SJCRH30 (cell line): ENCODE measurements around the gene TMEM44. TPM values are rescaled to one million over a fixed set of nuclear protein-coding genes. Genes with fewer than 3 reads are reported as not detected.
A peak's percentile ranks its signal among the peaks of the same experiment; 100 is the strongest.

ENCODE experiments used
- DNase-seq, 2 experiments: peaks; one replicate each; pipeline ENCODE4 v3.0.0-alpha.2; 2015 to 2020
- H3K27ac ChIP-seq: fragments of 250-450 bp; sonication (Bioruptor Pico); 2 replicates; pipeline ENCODE4 v1.5.1; 2020; ENCODE audit warnings: mild to moderate bottlenecking, moderate library complexity
- H3K27me3 ChIP-seq: fragments of 250-450 bp; sonication (Bioruptor Pico); 2 replicates; pipeline ENCODE4 v1.5.1; 2020; ENCODE audit warnings: mild to moderate bottlenecking, moderate library complexity
- H3K36me3 ChIP-seq: fragments of 250-450 bp; sonication (Bioruptor Pico); 2 replicates; pipeline ENCODE4 v1.5.1; 2020; ENCODE audit warnings: mild to moderate bottlenecking, moderate library complexity
- H3K4me1 ChIP-seq: fragments of 250-450 bp; sonication (Bioruptor Pico); 2 replicates; pipeline ENCODE4 v1.5.1; 2020; ENCODE audit warnings: mild to moderate bottlenecking, moderate library complexity
- H3K4me3 ChIP-seq: fragments of 250-450 bp; sonication (Bioruptor Pico); 2 replicates; pipeline ENCODE4 v1.5.1; 2020; ENCODE audit warnings: mild to moderate bottlenecking, moderate library complexity
- H3K9me3 ChIP-seq: fragments of 250-450 bp; sonication (Bioruptor Pico); replicated peaks from 2 replicates; pipeline ENCODE4 v1.5.1; 2020; ENCODE audit warnings: mild to moderate bottlenecking, moderate library complexity
- total RNA-seq: library from RNA; depleted of rRNA; stranded (reverse); fragments of >200 nt; shearing (Covaris generic); gene quantifications from 2 replicates; pipeline ENCODE4 v1.2.3, GENCODE V29; 2014

The TMEM44 gene
- total RNA-seq, 1 experiment from 2014 or later = 9.4 TPM

DNA sequence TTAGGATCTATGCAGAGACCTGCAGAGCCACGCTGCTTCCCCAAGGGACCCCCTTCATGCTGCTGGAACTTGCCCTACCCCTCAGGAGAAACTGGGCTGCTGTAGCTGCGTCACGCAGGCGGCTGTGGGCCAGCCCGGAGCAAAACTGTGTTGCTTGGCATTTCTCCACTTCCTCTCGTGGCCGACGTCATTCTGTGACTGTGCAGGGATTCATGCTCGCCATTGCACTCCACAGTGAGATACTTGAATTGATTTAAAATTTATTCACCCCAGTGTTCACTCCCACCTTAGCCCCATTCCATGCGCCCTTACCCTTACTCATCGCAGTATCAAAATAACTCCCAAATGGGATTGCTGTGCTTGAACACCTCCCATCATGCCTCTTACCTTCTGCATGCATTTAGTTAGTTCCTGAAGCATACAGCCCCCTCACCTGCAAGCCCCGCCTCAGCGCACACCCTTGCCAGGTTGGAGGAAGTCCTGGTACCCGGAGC is 45.7 kb downstream of the TMEM44 start:
- no peak overlapping the region for H3K4me3 ChIP-seq
- peaks cover 8% of the 10 kb centered on the region for H3K4me1 ChIP-seq
- no peak overlapping the region for H3K27ac ChIP-seq
- no peaks in the 10 kb centered on the region for H3K27me3 ChIP-seq
- no peaks in the 10 kb centered on the region for H3K9me3 ChIP-seq
- H3K36me3 ChIP-seq = peaks cover 2% of the 10 kb centered on the region; the same call in 1 of the 2 replicates
- DNase-seq = no peak

DNA sequence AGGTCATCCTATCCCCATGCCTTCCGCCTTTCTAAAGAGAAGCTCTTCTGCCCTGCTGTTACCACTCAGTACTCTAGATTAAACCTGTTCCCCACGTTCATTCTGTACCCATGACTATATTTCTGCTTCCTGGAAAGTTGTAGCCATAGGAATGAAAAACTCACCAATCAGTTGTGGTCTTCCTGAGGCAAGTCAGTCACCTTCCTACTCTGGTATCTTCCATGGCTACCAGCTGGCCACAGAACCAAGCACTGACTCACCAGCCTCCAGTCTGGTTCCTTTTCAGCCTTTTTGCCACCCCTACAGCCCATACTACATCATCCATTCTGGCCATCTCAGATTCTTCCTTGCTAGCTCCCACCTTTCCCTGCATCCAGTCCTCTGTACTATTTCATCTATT is 46.4 kb downstream of the TMEM44 start:
- Histone ChIP-seq H3K27me3 (no peaks in the 10 kb centered on the region), H3K36me3 (peaks cover 2% of the 10 kb centered on the region; the same call in 1 of the 2 replicates), H3K4me1 (peaks cover 4% of the 10 kb centered on the region), H3K9me3 (no peaks in the 10 kb centered on the region), H3K27ac (no peak overlapping the region), H3K4me3 (no peak overlapping the region)
- no peak for DNase-seq

DNA sequence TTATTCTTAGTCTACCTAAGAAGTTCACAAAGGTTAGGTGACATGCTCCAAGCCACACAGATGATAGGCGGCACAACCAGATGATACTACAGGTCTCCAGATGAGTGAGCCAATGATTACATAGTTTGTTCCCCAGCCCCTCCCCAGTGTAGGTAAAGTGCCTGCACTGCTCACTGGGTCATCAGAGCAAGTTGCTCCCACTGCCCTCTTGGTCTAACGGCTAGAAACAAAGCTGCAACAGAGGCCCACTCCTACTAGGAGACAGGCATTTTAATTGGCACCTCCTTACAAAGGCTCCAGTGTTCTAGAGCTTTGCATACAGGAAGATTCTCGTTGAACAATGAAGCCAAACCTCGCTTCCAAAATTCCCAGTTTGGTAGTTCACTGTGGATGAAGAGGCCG is 47.3 kb downstream of the TMEM44 start:
- no peak for DNase-seq
- Histone ChIP-seq H3K4me3 (no peak overlapping the region), H3K9me3 (no peaks in the 10 kb centered on the region), H3K36me3 (peaks cover 1% of the 10 kb centered on the region; the same call in 1 of the 2 replicates), H3K27me3 (no peaks in the 10 kb centered on the region), H3K27ac (no peak overlapping the region), H3K4me1 (peaks cover 4% of the 10 kb centered on the region)

DNA sequence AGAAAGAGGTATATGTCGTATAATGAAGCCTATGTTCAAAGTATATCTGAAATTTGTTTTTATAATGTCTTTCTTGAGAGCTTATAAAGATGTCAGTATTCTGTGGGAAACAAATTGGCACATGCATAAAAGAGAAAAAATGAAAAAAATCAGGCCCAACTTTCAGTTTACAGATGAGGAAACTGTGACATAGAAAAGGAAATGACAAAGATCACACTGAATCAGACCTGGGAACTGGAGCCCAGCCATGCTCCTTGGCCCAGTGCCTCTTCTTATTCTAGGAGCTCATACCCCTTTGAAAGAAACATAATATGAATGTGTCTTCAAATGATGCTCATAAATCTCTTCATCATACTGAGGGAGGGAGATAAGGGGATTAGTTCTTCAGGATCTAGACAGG is 48.4 kb downstream of the TMEM44 start:
- Histone ChIP-seq H3K36me3 (no peaks in the 10 kb centered on the region; the same call in 1 of the 2 replicates), H3K4me1 (peaks cover 4% of the 10 kb centered on the region), H3K27ac (no peak overlapping the region), H3K9me3 (no peaks in the 10 kb centered on the region), H3K4me3 (no peak overlapping the region), H3K27me3 (no peaks in the 10 kb centered on the region)
- DNase-seq = no peak

DNA sequence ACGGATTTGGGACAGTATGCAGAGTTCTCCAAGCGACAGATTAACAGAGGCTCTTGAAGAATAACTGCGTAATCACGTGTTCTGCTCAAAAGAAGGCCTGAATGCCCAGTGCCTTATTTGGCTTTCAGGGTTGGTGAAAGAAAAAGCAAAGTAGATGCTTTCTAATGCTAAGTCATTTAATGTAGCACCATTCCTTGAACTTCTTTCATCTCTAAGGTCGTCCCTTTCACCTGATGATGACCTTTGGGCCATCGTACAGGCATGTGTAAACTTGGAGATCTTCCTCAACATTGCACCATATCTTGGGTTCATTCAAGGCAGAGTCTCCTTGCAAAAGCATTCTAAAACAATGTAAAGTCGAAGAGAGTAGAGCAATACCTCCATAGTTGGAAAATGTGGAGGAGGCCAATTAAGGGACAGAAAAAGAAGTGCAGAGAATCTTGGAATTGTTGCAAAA is 48.9 kb downstream of the TMEM44 start:
- H3K4me3 ChIP-seq = peak overlapping the region; percentile 87
- no peaks in the 10 kb centered on the region for H3K27me3 ChIP-seq
- peaks cover 4% of the 10 kb centered on the region for H3K4me1 ChIP-seq
- DNase-seq = no peak
- H3K27ac ChIP-seq = peak overlapping the region; percentile 73
- H3K9me3 ChIP-seq = no peaks in the 10 kb centered on the region
- H3K36me3 ChIP-seq = no peaks in the 10 kb centered on the region; the same call in 1 of the 2 replicates

DNA sequence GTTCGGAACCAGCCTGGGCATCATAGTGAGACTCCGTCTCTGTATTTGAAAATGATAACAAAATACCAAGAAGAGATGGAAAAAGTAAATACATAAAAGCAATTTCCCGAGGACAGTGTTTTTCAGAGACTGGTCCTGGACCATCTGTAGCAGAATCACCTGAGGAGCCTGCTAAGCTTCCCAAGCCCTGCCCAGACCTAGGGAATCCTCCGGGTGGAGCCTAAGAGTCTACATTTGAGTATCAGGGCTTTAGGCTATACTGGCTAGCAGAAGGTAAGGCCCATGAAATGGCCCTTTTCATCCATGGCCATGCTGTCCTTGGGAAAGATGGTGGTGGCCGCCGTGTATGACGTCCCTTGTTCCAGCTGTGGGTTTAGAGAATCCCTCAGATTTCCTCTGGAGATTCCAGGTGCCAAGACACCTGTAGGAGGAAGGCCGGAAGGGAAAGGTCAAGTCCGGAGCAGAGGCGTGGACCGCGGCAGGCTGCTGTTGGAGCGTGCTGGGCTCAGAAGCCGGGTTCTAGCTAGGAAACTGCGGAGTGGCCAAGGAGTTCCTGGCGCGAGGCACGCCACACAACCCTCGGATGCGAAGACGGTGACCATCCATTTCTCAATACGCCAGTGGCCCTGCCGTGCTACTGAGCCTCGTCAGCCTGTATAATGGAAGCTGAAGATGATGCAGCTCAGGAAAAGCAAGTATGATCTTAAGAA is 50.9 kb downstream of the TMEM44 start:
- DNase-seq = no peak
- no peaks in the 10 kb centered on the region; the same call in 1 of the 2 replicates for H3K36me3 ChIP-seq
- H3K27me3 ChIP-seq = no peaks in the 10 kb centered on the region
- peaks cover 4% of the 10 kb centered on the region for H3K4me1 ChIP-seq
- H3K4me3 ChIP-seq = no peak overlapping the region
- no peaks in the 10 kb centered on the region for H3K9me3 ChIP-seq
- H3K27ac ChIP-seq = no peak overlapping the region

DNA sequence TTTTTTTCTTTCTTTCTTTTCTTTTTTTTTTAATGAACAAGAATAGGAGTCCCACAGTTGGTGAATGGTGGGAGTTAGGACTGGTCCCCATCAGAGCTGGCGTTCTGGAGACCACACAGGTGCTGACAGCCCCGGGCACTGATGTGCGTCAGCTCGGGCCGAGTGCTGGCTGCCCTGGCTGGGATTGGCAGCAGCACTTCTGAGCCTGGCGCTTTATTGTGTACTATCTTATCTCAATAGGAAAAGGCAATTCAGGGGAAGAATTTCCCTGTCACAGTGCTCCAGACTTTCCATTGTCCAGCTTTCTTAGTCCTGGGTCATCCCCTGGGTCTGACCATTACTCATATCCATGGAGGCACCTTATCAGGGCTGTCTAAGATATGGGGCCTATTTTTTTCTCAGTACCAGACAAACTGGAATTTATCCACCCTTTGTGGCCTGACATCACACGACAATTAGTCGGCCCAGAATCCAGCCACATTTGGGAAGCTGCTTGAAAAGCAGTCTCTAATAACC is 54.1 kb downstream of the TMEM44 start:
- Histone ChIP-seq H3K9me3 (no peaks in the 10 kb centered on the region), H3K27ac (no peak overlapping the region), H3K36me3 (no peaks in the 10 kb centered on the region), H3K27me3 (no peaks in the 10 kb centered on the region), H3K4me1 (peaks cover 17% of the 10 kb centered on the region), H3K4me3 (no peak overlapping the region)
- no peak for DNase-seq

DNA sequence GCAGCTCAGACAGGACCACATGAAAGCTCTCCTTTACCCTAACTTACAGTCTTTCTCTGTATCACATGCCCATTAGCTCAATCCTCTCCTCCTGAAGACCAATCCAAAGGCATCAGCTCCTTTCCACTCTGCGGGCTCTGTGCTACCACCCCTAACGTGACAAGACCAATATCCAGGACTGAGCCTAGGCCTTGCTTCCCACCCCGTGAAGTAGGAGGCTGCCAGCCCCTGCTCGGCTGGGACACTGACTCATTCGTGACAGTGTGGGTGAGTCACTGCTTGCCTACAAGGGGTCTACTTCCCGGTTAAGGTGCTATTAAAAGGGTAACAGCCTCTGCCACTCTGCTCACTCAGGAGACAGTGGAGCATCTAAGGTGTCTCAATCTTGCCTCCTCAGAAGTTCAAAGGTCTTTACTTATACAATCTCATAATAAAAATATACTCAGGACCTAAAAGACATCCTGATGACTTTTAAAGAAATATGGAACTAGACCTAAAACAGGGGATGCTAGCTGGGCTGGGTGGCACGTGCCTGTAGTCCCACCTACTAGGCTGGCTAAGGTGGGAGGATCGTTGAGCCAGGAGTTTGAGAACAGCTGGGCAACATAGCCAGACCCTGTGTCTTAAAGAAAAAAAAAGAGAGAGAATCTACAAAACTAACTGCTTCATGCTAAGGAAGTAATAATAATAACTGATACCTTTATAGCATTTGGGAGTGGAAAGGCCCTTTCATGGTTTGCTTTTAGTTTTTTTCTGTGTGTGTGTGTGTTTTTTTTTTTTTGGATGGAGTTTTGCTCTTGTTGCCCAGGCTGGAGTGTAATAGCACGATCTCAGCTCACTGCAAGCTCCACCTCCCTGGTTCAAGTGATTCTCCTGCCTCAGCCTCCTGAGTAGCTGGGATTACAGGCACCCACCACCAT is 55.0 kb downstream of the TMEM44 start:
- H3K27ac ChIP-seq = no peak overlapping the region
- no peaks in the 10 kb centered on the region for H3K9me3 ChIP-seq
- no peaks in the 10 kb centered on the region for H3K27me3 ChIP-seq
- no peak overlapping the region for H3K4me3 ChIP-seq
- DNase-seq = peak; percentile 42 to 45
- H3K36me3 ChIP-seq = no peaks in the 10 kb centered on the region
- H3K4me1 ChIP-seq = peaks cover 23% of the 10 kb centered on the region

DNA sequence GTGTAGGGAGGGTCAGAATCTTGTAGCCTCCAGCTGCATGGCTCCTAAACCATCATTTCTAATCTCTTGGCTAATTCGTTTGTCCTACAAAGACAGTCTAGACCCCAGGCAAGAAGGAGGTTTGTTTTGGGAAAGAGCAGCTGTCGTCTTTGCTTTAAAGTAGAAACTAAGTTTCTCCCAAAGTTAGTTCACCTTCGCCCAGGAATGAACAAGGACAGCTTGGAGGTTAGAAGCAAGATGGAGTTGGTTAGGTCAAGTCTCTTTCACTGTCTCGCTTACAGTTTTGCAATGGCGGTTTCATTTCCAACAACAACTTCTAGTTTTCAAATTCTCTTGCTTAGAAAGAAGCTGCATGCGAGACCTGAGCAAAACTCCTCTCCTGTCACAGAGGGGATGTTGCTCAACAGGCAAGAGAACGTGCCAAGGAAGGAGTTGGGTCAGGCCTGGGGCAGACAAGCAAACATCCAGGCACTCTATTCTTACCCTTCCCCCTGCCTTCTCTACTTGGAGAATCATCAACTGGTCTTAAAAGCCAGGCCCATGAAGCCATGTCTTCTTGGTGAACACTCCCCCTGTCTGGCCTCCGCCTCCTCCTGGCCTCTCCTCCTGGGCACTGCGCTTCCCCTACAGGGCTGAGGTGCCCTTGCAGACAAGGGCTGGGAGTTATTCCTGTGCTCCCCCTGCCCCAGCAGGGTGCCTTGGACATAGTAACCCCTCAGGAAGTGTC is 57.6 kb downstream of the TMEM44 start:
- Histone ChIP-seq H3K4me3 (peak overlapping the region; percentile 34), H3K36me3 (no peaks in the 10 kb centered on the region), H3K9me3 (no peaks in the 10 kb centered on the region), H3K4me1 (peaks cover 46% of the 10 kb centered on the region), H3K27ac (peak overlapping the region; percentile 54), H3K27me3 (no peaks in the 10 kb centered on the region)
- DNase-seq = peak in 1 of 2 experiments; percentile 27

DNA sequence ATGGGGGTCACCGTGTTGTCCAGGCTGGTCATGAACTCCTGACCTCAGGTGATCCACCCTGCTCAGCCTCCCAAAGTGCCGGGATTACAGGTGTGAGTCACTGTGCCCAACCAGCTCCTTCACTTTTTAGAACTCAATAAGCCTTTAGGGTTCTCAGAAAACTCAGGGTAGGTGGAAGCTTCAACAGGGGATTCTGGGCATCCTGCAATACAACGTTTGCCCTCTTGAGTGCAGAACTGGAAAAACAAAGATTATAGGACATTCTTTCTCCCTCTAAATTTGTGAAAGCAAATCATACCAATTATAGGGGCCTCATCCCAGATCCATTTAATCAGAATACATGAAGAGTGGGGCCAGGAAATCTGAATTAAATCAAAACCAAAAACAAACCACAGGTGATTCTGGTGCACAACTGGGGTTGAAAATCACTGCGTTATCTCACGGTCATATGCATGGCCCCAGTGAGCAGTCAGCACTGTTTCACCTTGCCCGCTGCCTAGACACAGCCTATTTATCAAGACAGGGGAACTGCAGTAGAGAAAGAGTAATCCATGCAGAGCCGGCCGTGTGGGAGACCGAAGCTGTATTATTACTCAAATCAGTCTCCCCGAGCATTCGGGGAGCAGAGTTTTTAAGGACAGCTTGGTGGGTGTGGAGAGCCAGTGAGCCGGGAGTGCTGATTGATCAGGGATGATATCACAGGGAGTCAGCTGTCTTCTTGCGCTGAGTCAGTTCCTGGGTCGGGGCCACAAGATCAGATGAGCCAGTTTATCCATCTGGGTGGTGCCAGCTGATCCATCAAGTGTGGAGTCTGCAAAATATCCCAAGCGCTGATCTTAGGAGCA is 58.4 kb downstream of the TMEM44 start:
- peak; percentile 48 to 57 for DNase-seq
- Histone ChIP-seq H3K27me3 (no peaks in the 10 kb centered on the region), H3K9me3 (no peaks in the 10 kb centered on the region), H3K4me3 (peak overlapping the region; percentile 34), H3K36me3 (no peaks in the 10 kb centered on the region), H3K27ac (peak overlapping the region; percentile 54), H3K4me1 (peaks cover 48% of the 10 kb centered on the region)

DNA sequence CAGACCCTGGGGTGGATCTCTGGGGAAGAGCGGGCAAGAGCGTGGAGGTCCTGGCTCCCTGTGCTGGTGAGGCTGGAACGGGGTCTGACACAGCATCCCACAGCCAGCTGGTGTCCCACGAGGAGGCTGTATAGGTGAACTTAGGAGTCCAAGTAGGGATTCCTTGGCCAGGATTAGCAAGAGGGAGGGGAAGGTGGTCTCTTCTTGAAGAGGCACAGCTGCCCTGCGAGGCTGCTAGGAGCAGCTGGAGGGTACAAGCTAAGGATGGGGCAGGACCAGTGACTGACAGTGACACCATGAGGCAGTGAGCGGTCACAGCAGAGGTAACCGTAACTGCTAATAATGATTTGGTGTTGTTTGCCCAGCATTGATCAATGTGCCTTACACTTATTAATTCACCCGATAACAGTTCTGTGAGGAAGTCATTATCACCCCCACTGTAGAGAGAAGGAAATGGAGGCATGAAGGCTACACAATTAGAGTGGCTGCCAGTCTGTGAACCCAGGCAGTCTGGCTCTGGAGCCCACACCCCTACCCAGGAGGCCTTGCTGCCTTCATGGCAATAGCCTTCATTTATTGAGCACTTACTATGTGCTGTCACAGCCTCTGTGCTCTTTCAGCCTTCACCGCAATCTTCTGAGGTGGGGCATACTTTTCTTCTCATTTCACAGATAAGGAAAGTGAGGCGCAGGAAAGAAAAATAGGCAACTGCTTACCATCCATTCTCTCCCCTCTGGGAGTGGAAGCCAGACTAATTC is 59.4 kb downstream of the TMEM44 start:
- Histone ChIP-seq H3K27me3 (no peaks in the 10 kb centered on the region), H3K4me3 (no peak overlapping the region), H3K4me1 (peaks cover 48% of the 10 kb centered on the region), H3K36me3 (no peaks in the 10 kb centered on the region), H3K9me3 (no peaks in the 10 kb centered on the region), H3K27ac (no peak overlapping the region)
- peak; percentile 57 to 72 for DNase-seq

DNA sequence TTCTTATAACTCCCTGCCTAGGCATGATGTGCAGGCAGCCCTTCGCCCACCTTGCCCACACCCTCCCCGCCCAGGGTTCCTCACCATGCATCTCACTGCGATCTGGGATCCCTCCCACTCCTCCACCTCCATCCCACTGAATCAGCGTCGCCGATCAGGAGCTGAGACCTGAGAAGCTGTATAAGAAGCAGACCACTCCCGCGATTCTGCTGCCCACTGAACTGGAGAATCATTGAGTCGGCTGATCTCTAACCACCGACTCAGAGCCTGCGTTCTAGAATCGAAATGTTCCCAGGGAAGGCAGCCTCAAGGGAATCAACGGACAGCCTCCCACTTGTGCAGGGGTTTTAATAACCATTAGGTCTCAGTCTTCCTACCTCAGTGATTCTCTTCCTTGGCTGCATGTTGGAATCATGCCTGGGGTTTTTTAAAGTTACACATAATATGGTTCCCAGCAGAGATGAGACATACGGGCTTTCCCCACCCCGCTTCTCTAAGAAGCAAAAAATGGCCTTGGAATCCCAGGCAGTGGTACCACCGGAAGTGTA is 60.2 kb downstream of the TMEM44 start:
- H3K27ac ChIP-seq = peak overlapping the region; percentile 93
- H3K4me1 ChIP-seq = peaks cover 48% of the 10 kb centered on the region
- H3K36me3 ChIP-seq = no peaks in the 10 kb centered on the region
- H3K4me3 ChIP-seq = no peak overlapping the region
- no peaks in the 10 kb centered on the region for H3K9me3 ChIP-seq
- no peak for DNase-seq
- H3K27me3 ChIP-seq = no peaks in the 10 kb centered on the region
